Stimulated activated naive CD8-positive, alpha-beta T cell treated with anti-CD3 and anti-CD28 coated beads, Interleukin-15, amount 100 ng/mL, for 72 hours (primary cell): ENCODE data around the gene CDC27.
A peak's percentile ranks its signal among the peaks of the same experiment; 100 is the strongest.
"Not testable (repeated sequence)": the region's sequence is repeated elsewhere in the genome, so short reads cannot be mapped to it uniquely, and the experiment has no call there.

Source experiments
- ATAC-seq: fragments of 150-1000 bp; cut with Tn5 transposase; 2 replicates; pipeline ENCODE4 v1.10.0; 2021; ENCODE audit warnings: mild to moderate bottlenecking, moderate library complexity
- DNase-seq, 2 donors: peaks; one replicate each; pipeline ENCODE4 v3.0.0; 2021 to 2022
- H3K27ac Mint-ChIP-seq, 2 donors: one replicate each; pipeline ENCODE4 v1.8.0; 2022; ENCODE audit warnings: mild to moderate bottlenecking in 2 of 2, mixed read lengths in 2 of 2, moderate library complexity in 2 of 2
- H3K27me3 Mint-ChIP-seq: one replicate; pipeline ENCODE4 v1.8.0; 2022; ENCODE audit warnings: mixed read lengths
- H3K4me1 Mint-ChIP-seq: one replicate; pipeline ENCODE4 v1.8.0; 2022; ENCODE audit warnings: mild to moderate bottlenecking, mixed read lengths
- H3K4me3 Mint-ChIP-seq, 2 donors: one replicate each; pipeline ENCODE4 v1.8.0; 2022; ENCODE audit warnings: mild to moderate bottlenecking in 2 of 2, mixed read lengths in 2 of 2, moderate library complexity in 1 of 2
- H3K9me3 Mint-ChIP-seq, 2 donors: one replicate each; pipeline ENCODE4 v1.8.0; 2022; ENCODE audit warnings: mixed read lengths in 2 of 2

Gene CDC27

GRCh38 chr17:47224077-47224476 is 35.0 kb upstream of the CDC27 start:
- not testable (repeated sequence) for ATAC-seq, H3K4me3 Mint-ChIP-seq, H3K27ac Mint-ChIP-seq, DNase-seq, H3K27me3 Mint-ChIP-seq
- Mint-ChIP-seq H3K4me1 (peaks cover 26% of the 10 kb centered on the region), H3K9me3 (peaks cover 10 to 30% of the 10 kb centered on the region in 2 donors)

- Mint-ChIP-seq H3K27me3 (no peaks in the 10 kb centered on the region), H3K27ac (peak overlapping the region in 1 of 2 donors; percentile 42), H3K9me3 (peaks cover 10 to 30% of the 10 kb centered on the region in 2 donors), H3K4me3 (no peak overlapping the region), H3K4me1 (peaks cover 32% of the 10 kb centered on the region)
- ATAC-seq (no peak), DNase-seq (no peak)
Observed at GRCh38 chr17:47223460-47223859, 34.4 kb upstream of the CDC27 start.

GRCh38 chr17:47223007-47223406 is 33.9 kb upstream of the CDC27 start:
- Mint-ChIP-seq H3K27me3 (no peaks in the 10 kb centered on the region), H3K4me3 (no peak overlapping the region), H3K27ac (no peak overlapping the region), H3K9me3 (peaks cover 10 to 30% of the 10 kb centered on the region in 2 donors), H3K4me1 (peaks cover 35% of the 10 kb centered on the region)
- ATAC-seq (no peak), DNase-seq (no peak)

GRCh38 chr17:47222047-47222446 is 33.0 kb upstream of the CDC27 start:
- H3K4me1 Mint-ChIP-seq = peaks cover 35% of the 10 kb centered on the region
- no peak for ATAC-seq
- peaks cover 10 to 30% of the 10 kb centered on the region in 2 donors for H3K9me3 Mint-ChIP-seq
- no peak overlapping the region for H3K4me3 Mint-ChIP-seq
- no peaks in the 10 kb centered on the region for H3K27me3 Mint-ChIP-seq
- no peak overlapping the region for H3K27ac Mint-ChIP-seq
- no peak for DNase-seq

GRCh38 chr17:47221154-47221553 is 32.1 kb upstream of the CDC27 start:
- DNase-seq = no peak
- peaks cover 10 to 30% of the 10 kb centered on the region in 2 donors for H3K9me3 Mint-ChIP-seq
- no peak overlapping the region for H3K27ac Mint-ChIP-seq
- no peaks in the 10 kb centered on the region for H3K27me3 Mint-ChIP-seq
- ATAC-seq = no peak
- H3K4me3 Mint-ChIP-seq = peak overlapping the region in 1 of 2 donors; percentile 44
- peaks cover 35% of the 10 kb centered on the region for H3K4me1 Mint-ChIP-seq

GRCh38 chr17:47220531-47220999 is 31.5 kb upstream of the CDC27 start:
- DNase-seq (peak in 1 of 2 donors; percentile 36), ATAC-seq (peak; percentile 96)
- H3K27ac Mint-ChIP-seq = no peak overlapping the region
- H3K27me3 Mint-ChIP-seq = no peaks in the 10 kb centered on the region
- H3K4me1 Mint-ChIP-seq = peaks cover 35% of the 10 kb centered on the region
- H3K4me3 Mint-ChIP-seq = peak overlapping the region; percentile 37 to 53
- peaks cover 10 to 30% of the 10 kb centered on the region in 2 donors for H3K9me3 Mint-ChIP-seq

GRCh38 chr17:47219621-47220475 is 30.8 kb upstream of the CDC27 start:
- ATAC-seq (no peak), DNase-seq (no peak)
- H3K4me3 Mint-ChIP-seq = peak overlapping the region; percentile 53 to 74
- no peaks in the 10 kb centered on the region for H3K27me3 Mint-ChIP-seq
- H3K9me3 Mint-ChIP-seq = peaks cover 10 to 30% of the 10 kb centered on the region in 2 donors
- H3K27ac Mint-ChIP-seq = peak overlapping the region in 1 of 2 donors; percentile 9
- peaks cover 35% of the 10 kb centered on the region for H3K4me1 Mint-ChIP-seq

GRCh38 chr17:47218896-47219430 is 29.9 kb upstream of the CDC27 start:
- Mint-ChIP-seq H3K9me3 (peaks cover 7 to 21% of the 10 kb centered on the region in 2 donors), H3K4me3 (peak overlapping the region; percentile 24 to 74), H3K27me3 (no peaks in the 10 kb centered on the region), H3K27ac (peak overlapping the region; percentile 42 to 70), H3K4me1 (peaks cover 35% of the 10 kb centered on the region)
- no peak for ATAC-seq
- no peak for DNase-seq

GRCh38 chr17:47217279-47217678 is 28.2 kb upstream of the CDC27 start:
- peaks cover 39% of the 10 kb centered on the region for H3K4me1 Mint-ChIP-seq
- not testable (repeated sequence) for H3K4me3 Mint-ChIP-seq, H3K9me3 Mint-ChIP-seq, DNase-seq, H3K27ac Mint-ChIP-seq, H3K27me3 Mint-ChIP-seq
- peak; percentile 71 for ATAC-seq

GRCh38 chr17:47216821-47217220 is 27.7 kb upstream of the CDC27 start:
- peaks cover 41% of the 10 kb centered on the region for H3K4me1 Mint-ChIP-seq
- H3K27ac Mint-ChIP-seq, H3K4me3 Mint-ChIP-seq, H3K27me3 Mint-ChIP-seq, DNase-seq, H3K9me3 Mint-ChIP-seq, ATAC-seq: not testable (repeated sequence)

- H3K4me3 Mint-ChIP-seq = no peak overlapping the region
- ATAC-seq (no peak), DNase-seq (no peak)
- peaks cover 24% of the 10 kb centered on the region for H3K4me1 Mint-ChIP-seq
- H3K27me3 Mint-ChIP-seq = peaks cover 8% of the 10 kb centered on the region
- H3K27ac Mint-ChIP-seq = no peak overlapping the region
- no peaks in the 10 kb centered on the region for H3K9me3 Mint-ChIP-seq
Observed at GRCh38 chr17:47214931-47215330, 25.8 kb upstream of the CDC27 start.

GRCh38 chr17:47213540-47213939 is 24.4 kb upstream of the CDC27 start:
- Mint-ChIP-seq H3K4me3 (no peak overlapping the region), H3K27me3 (peaks cover 8% of the 10 kb centered on the region), H3K27ac (no peak overlapping the region), H3K9me3 (no peaks in the 10 kb centered on the region), H3K4me1 (peaks cover 10% of the 10 kb centered on the region)
- no peak for ATAC-seq
- no peak for DNase-seq

- no peak for DNase-seq
- H3K9me3 Mint-ChIP-seq = no peaks in the 10 kb centered on the region
Observed at GRCh38 chr17:47212458-47212857, 23.4 kb upstream of the CDC27 start.

GRCh38 chr17:47210779-47211178 is 21.7 kb upstream of the CDC27 start:
- no peaks in the 10 kb centered on the region for H3K9me3 Mint-ChIP-seq
- DNase-seq (no peak), ATAC-seq (no peak)
- H3K4me3 Mint-ChIP-seq = no peak overlapping the region
- peaks cover 21% of the 10 kb centered on the region for H3K4me1 Mint-ChIP-seq
- H3K27me3 Mint-ChIP-seq = peaks cover 8% of the 10 kb centered on the region
- peak overlapping the region in 1 of 2 donors; percentile 21 for H3K27ac Mint-ChIP-seq

More at GRCh38 chr17:47212458-47212857, 23.4 kb upstream of the CDC27 start:
- H3K27me3 Mint-ChIP-seq = peaks cover 8% of the 10 kb centered on the region
- ATAC-seq = no peak
- H3K4me3 Mint-ChIP-seq = no peak overlapping the region
- H3K4me1 Mint-ChIP-seq = peaks cover 6% of the 10 kb centered on the region
- H3K27ac Mint-ChIP-seq = no peak overlapping the region

- Mint-ChIP-seq H3K4me1 (peaks cover 28% of the 10 kb centered on the region), H3K4me3 (no peak overlapping the region)
Observed at GRCh38 chr17:47210105-47210504, 21.0 kb upstream of the CDC27 start.

GRCh38 chr17:47209499-47209898 is 20.4 kb upstream of the CDC27 start:
- no peak overlapping the region for H3K27ac Mint-ChIP-seq
- no peak overlapping the region for H3K4me3 Mint-ChIP-seq
- DNase-seq (no peak), ATAC-seq (no peak)
- peaks cover 8% of the 10 kb centered on the region for H3K27me3 Mint-ChIP-seq
- no peaks in the 10 kb centered on the region for H3K9me3 Mint-ChIP-seq
- H3K4me1 Mint-ChIP-seq = peaks cover 34% of the 10 kb centered on the region

More at GRCh38 chr17:47210105-47210504, 21.0 kb upstream of the CDC27 start:
- ATAC-seq = no peak
- Mint-ChIP-seq H3K9me3 (no peaks in the 10 kb centered on the region), H3K27ac (no peak overlapping the region), H3K27me3 (peaks cover 8% of the 10 kb centered on the region)
- DNase-seq = no peak
